A549 (cell line): ENCODE measurements around the gene PHC2. TPM values are rescaled to one million over a fixed set of nuclear protein-coding genes. Genes with fewer than 3 reads are reported as not detected.

Source experiments
- ATAC-seq, 2 experiments: fragments of 200-7000 bp in 1 of 2; fragments of >200 bp in 1 of 2; cut with Nextera tagmentation in 1 of 2; cut with Tn5 transposase in 1 of 2; 3 replicates each; pipeline versions ENCODE4 v1.8.0 to v1.9.1; 2018 to 2020; ENCODE audit warnings: mild to moderate bottlenecking in 1 of 2, moderate library complexity in 1 of 2
- CTCF ChIA-PET: fragments of 300-600 bp; sonication (Branson Sonifier 250); formaldehyde crosslinking; extraction: SDS; loops from one replicate; lab custom pipeline; 2021; ENCODE audit warnings: antibody characterized with exemption, inconsistent platforms; lab: Yijun Ruan, JAX
- POLR2A ChIA-PET: fragments of 350-600 bp; formaldehyde crosslinking; extraction: SDS; loops from one replicate; lab custom pipeline; 2021; ENCODE audit warnings: antibody characterized with exemption, inconsistent platforms; lab: Yijun Ruan, JAX
- DNase-seq, 2 experiments: peaks; one replicate each; pipeline versions ENCODE4 v3.0.0 to v3.0.0-alpha.2; 2011 to 2016; ENCODE audit warnings: low read depth in 1 of 2, low spot score in 1 of 2
- FAIRE-seq: peaks from 2 replicates; lab custom pipeline; 2011; peaks lifted over from hg19 to GRCh38; lab: Jason Lieb, UNC
- H3K27ac ChIP-seq, 2 experiments: fragments of >200 bp; sonication (Bioruptor Twin); formaldehyde crosslinking; 3 replicates each; pipeline ENCODE4 v1.5.1; 2016 to 2017
- H3K4me1 ChIP-seq: fragments of >200 bp; sonication (Bioruptor Twin); formaldehyde crosslinking; 3 replicates; pipeline ENCODE4 v1.6.1; 2016
- H3K4me2 ChIP-seq: fragments of >200 bp; sonication (Bioruptor Twin); formaldehyde crosslinking; 3 replicates; pipeline ENCODE4 v1.6.1; 2016
- H3K4me3 ChIP-seq: fragments of >200 bp; sonication (Bioruptor Twin); formaldehyde crosslinking; 3 replicates; pipeline ENCODE4 v1.5.1; 2016
- H3K9me3 ChIP-seq: fragments of >200 bp; sonication (Bioruptor Twin); formaldehyde crosslinking; 3 replicates; pipeline ENCODE4 v1.6.1; 2016
- BHLHE40 ChIP-seq: IDR thresholded peaks from 2 replicates; pipeline ENCODE4 v1.6.1; 2012; ENCODE audit warnings: low read depth, low read length, inconsistent platforms
- CHD4 ChIP-seq: fragments of 200-600 bp; sonication (generic); IDR thresholded peaks from 2 replicates; pipeline ENCODE4 v1.6.1; 2016; ENCODE audit warnings: antibody characterized with exemption, mild to moderate bottlenecking, borderline replicate concordance
- EHF ChIP-seq: fragments of 250-450 bp; sonication (Bioruptor Pico); IDR thresholded peaks from 2 replicates; pipeline ENCODE4 v1.5.0; 2020; ENCODE audit warnings: mild to moderate bottlenecking
- HDAC2 ChIP-seq: fragments of 200-600 bp; sonication (generic); IDR thresholded peaks from 2 replicates; pipeline ENCODE4 v1.6.1; 2016
- HEYL ChIP-seq: fragments of 250-450 bp; sonication (Bioruptor Pico); IDR thresholded peaks from 2 replicates; pipeline ENCODE4 v1.8.0; 2021; ENCODE audit warnings: mild to moderate bottlenecking, moderate library complexity
- HMGXB4 ChIP-seq: fragments of 250-450 bp; sonication (Bioruptor Pico); IDR thresholded peaks from 2 replicates; pipeline ENCODE4 v1.5.0; 2021; ENCODE audit warnings: mild to moderate bottlenecking, moderate library complexity, borderline replicate concordance
- HOXB5 ChIP-seq: fragments of 250-450 bp; sonication (Bioruptor Pico); IDR thresholded peaks from 2 replicates; pipeline ENCODE4 v1.5.0; 2020; ENCODE audit warnings: mild to moderate bottlenecking, moderate library complexity
- JUNB ChIP-seq: fragments of >200 bp; sonication (Bioruptor Twin); formaldehyde crosslinking; IDR thresholded peaks from 2 replicates; pipeline ENCODE4 v1.6.1; 2016
- KDM1A ChIP-seq: fragments of 200-600 bp; sonication (generic); IDR thresholded peaks from 2 replicates; pipeline ENCODE4 v1.6.1; 2016; ENCODE audit warnings: low read depth, mild to moderate bottlenecking
- KDM5A ChIP-seq: fragments of 200-600 bp; sonication (generic); IDR thresholded peaks from 2 replicates; pipeline ENCODE4 v1.6.1; 2016; ENCODE audit warnings: antibody characterized with exemption, mild to moderate bottlenecking
- MAX ChIP-seq: IDR thresholded peaks from 2 replicates; pipeline ENCODE4 v1.6.1; 2012
- MAZ ChIP-seq: fragments of 150-350 bp; IDR thresholded peaks from 2 replicates; pipeline ENCODE4 v1.6.1; 2014; ENCODE audit warnings: antibody characterized with exemption, low read depth, low read length, borderline replicate concordance
- NR3C1 ChIP-seq: fragments of >200 bp; sonication (Bioruptor Twin); formaldehyde crosslinking; IDR thresholded peaks from 3 replicates; pipeline ENCODE4 v1.6.1; 2017
- PBX3 ChIP-seq: IDR thresholded peaks from 2 replicates; pipeline ENCODE4 v1.6.1; 2012
- RARB ChIP-seq: fragments of 250-450 bp; sonication (Bioruptor Pico); IDR thresholded peaks from 2 replicates; pipeline ENCODE4 v1.8.0; 2021; ENCODE audit warnings: mild to moderate bottlenecking, moderate library complexity
- RCOR1 ChIP-seq: fragments of 150-350 bp; IDR thresholded peaks from 2 replicates; pipeline ENCODE4 v1.6.1; 2014; ENCODE audit warnings: antibody characterized with exemption, low read length, low read depth
- REST ChIP-seq: fragments of 200-600 bp; sonication (generic); IDR thresholded peaks from 2 replicates; pipeline ENCODE4 v1.6.1; 2016; ENCODE audit warnings: antibody characterized with exemption, mild to moderate bottlenecking, moderate library complexity
- RNF2 ChIP-seq: fragments of 200-600 bp; sonication (generic); IDR thresholded peaks from 2 replicates; pipeline ENCODE4 v1.6.1; 2016; ENCODE audit warnings: low read depth, mild to moderate bottlenecking, antibody characterized with exemption, moderate library complexity, borderline replicate concordance
- SMC3 ChIP-seq: fragments of >200 bp; sonication (Bioruptor Twin); formaldehyde crosslinking; IDR thresholded peaks from 3 replicates; pipeline ENCODE4 v1.6.1; 2018; ENCODE audit warnings: inconsistent platforms
- SREBF2 ChIP-seq: fragments of 450-650 bp; IDR thresholded peaks from 2 replicates; pipeline ENCODE4 v1.6.1; 2014; ENCODE audit warnings: mild to moderate bottlenecking, moderate library complexity
- TP53 ChIP-seq: fragments of 250-450 bp; sonication (Bioruptor Pico); IDR thresholded peaks from 2 replicates; pipeline ENCODE4 v1.5.0; 2021; ENCODE audit warnings: mild to moderate bottlenecking, moderate library complexity
- ZSCAN20 ChIP-seq: fragments of 250-450 bp; sonication (Bioruptor Pico); IDR thresholded peaks from 2 replicates; pipeline ENCODE4 v1.8.0; 2022; ENCODE audit warnings: mild to moderate bottlenecking, moderate library complexity
- WGBS: methylation state at CpG from one replicate; pipeline ENCODE4 v1.1.6; 2017; ENCODE audit errors: missing lambda C conversion rate; 5-methylcytosine and 5-hydroxymethylcytosine counted together
- polyA plus RNA-seq, 4 experiments: library from polyadenylated mRNA; depleted of rRNA in 3 of 4; stranded (reverse); fragments of >200 nt; fragmentation: RNase III in 1 of 4; extraction: RNeasy Plus Mini Kit Qiagen cat#74134 plus additional on column Dnase treatment in 1 of 4; gene quantifications; 2 replicates in 3 of 4; 3 replicates in 1 of 4; pipeline ENCODE4 v1.2.3, GENCODE V29; 2011 to 2017

PHC2 gene
- polyA plus RNA-seq, 2 of the 4 experiments (the other 2 are of a cell fraction) = 29.9 to 33.2 TPM

GRCh38 chr1:33439662-33440061 lies 8.8 kb upstream of the PHC2 start (continued):
- TF ChIP-seq HOXB5 (CRISPR knock-in tag) = no peak
- no peak for TF ChIP-seq HDAC2
- TF ChIP-seq RCOR1 = no peak
- TF ChIP-seq EHF (CRISPR knock-in tag) = no peak
- TF ChIP-seq HEYL (CRISPR knock-in tag) = no peak
- TF ChIP-seq SREBF2 = no peak
- TF ChIP-seq BHLHE40 = no peak

GRCh38 chr1:33438364-33439160 lies 7.7 kb upstream of the PHC2 start:
- TF ChIP-seq EHF (CRISPR knock-in tag) (no peak), MAZ (no peak), NR3C1 (no peak), RARB (no peak), HMGXB4 (no peak), JUNB (no peak), ZSCAN20 (CRISPR knock-in tag) (no peak), SMC3 (no peak), MAX (no peak), KDM1A (no peak), KDM5A (no peak), TP53 (CRISPR knock-in tag) (no peak), SREBF2 (no peak), CHD4 (no peak), HEYL (CRISPR knock-in tag) (no peak), REST (no peak), RNF2 (no peak), PBX3 (no peak), BHLHE40 (no peak)
- H3K9me3 ChIP-seq = no peaks in the 10 kb centered on the region
- no peak for FAIRE-seq
- H3K4me1 ChIP-seq = peaks cover 14% of the 10 kb centered on the region; the same call in 2 of the 3 replicates
- no peak for ATAC-seq
- ChIA-PET POLR2A (no interaction called here), CTCF (interaction anchor here (1.3 kb wide), 1 partner anchor 32 kb away, joined by 5 read pairs; no protein-coding TSS in a partner anchor)
- WGBS = 41% methylated on average over 5 of the region's 6 CpGs
- H3K27ac ChIP-seq = no peak overlapping the region
- no peak for DNase-seq
- H3K4me2 ChIP-seq = no peak overlapping the region
- H3K4me3 ChIP-seq = no peak overlapping the region
